Activated CD4-positive, alpha-beta T cell treated with anti-CD3 and anti-CD28 coated beads for 48 hours (primary cell): Measurements from ENCODE around the gene CRAMP1.

Experiments used
- DNase-seq: peaks from one replicate; pipeline ENCODE4 v3.0.0-alpha.2; 2020

The CRAMP1 gene

DNA sequence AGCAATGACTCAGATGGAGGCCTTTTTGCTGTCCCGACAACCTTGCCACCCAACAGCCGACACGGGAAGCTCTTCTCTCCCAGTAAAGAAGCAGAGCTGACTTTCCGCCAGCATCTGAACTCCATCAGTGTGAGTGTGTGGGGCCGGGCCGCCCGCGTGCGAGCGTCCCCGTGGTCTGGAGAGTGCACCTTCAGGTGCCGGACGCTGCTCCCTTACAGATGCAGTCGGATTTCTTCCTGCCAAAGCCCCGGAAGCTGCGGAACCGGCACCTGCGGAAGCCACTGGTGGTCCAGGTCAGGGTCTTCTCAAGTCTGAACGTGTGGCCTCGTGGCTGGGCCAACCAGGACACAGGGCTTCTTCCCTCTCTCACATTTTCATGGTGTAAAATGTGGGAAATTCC, 50.4 kb downstream of the CRAMP1 start:
- DNase-seq: no peak

GRCh38 chr16:1665829-1666228, 53.7 kb downstream of the CRAMP1 start:
- DNase-seq: no peak

DNA sequence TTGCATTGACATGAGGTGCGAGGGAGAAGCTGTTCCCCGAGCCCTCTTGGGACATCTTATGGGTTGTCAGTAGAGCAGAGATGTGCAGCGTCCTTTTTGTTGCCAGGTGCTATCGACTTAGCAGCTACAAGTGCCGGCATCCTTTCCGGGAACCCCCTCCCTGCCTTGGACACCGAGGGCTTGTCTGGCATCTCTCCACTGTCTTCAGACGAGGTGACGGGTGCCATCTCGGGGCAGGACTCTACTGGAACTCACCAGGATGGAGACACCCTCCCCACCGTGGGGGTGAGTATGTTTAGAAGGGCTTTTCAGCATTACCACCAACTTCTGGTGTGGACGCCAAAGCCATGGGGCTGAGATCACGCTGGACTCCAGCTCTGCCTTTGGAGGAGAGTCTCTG, 54.2 kb downstream of the CRAMP1 start:
- DNase-seq: no peak

DNA sequence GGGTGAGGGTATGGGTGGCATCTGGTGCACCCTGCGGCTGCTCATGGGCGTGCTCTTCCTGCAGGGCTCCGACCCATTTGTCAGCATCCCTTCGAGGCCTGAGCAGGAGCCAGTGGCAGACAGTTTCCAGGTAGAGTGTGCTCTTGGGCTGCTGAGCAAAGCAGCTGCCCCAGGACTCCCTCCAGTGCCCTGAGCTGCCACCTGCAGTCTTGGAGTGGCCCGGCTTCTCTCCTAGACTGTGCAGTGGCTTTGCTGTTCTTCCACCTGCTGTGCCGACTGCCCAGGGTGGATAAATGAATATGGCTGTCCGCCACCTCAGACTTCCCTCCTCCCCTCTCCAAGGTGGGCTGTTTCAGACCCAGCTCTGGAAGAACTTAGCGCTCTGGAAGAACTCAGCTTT, 55.1 kb downstream of the CRAMP1 start:
- DNase-seq: no peak

- DNase-seq: no peak
Observed at GRCh38 chr16:1667916-1668315, 55.8 kb downstream of the CRAMP1 start.

DNA sequence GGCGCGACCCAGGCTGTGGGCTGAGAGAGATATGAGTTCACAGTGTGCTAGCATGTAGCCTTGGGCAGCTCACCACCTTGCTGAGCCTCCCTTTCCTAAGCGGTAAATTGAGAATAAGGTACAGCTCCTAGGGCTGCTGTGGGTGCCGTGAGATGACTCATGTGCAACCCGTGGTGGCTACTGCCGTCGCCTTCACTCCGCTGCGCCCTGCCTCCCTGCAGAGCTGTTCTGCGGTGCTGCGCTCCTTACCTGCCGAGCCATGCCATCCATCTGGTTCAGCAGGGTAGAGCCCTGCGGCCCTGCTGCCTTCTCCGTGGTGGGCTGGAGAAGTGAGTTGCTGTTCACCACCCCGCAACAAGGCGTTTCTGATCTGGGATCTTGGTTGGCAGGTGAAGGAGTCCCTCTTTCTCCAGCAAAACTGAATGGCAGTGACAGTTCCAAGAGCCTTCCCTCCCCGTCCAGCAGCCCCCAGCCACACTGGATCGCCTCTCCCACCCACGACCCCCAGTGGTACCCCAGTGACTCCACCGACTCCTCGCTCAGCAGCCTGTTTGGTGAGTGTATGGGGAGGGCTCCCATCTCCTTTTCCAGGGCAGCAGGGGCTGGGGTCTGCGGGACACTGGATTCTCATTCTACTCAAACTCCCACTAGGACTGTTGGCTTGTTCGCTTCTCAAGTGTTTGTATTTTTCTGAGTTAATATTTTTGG, 56.6 kb downstream of the CRAMP1 start:
- no peak for DNase-seq

- no peak for DNase-seq
Observed at GRCh38 chr16:1669698-1670097, 57.5 kb downstream of the CRAMP1 start.

DNA sequence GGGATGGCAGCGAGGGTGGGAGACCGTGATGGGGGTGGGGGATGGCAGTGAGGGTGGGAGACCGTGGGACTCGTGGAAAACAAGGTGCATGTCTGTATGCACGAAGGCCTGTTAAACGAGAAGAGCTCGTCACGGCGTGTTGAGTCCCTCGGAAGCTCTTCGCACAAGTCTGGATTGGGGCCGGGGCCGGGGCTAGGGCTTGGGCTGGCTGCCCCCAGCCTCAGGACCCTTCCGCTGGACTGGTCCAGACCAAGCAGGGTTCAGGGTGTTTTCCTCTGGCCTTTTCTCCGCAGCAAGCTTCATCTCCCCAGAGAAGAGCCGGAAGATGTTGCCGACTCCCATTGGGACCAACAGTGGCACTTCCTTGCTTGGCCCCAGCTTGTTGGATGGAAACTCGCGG, 58.2 kb downstream of the CRAMP1 start:
- DNase-seq: no peak

DNA sequence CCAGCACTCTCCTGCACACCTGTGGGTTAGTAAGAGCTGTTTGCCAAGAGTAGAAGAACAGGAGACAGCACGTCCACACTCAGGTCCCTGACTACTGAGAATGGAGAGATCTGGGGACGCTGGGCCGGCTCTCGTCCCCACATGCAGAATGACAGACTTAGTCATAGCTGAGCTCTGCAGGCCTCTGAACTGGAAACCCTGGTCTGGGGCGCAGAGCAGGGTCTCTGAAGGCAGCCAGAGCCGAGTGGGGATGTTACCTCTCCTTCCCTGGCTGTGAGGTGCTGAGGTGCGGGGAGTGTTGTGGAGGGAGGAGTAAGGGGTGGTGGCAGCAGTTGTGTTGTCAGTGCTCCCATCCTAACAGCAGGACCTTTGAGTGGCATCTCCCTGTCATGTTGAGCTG, 58.7 kb downstream of the CRAMP1 start:
- no peak for DNase-seq

DNA sequence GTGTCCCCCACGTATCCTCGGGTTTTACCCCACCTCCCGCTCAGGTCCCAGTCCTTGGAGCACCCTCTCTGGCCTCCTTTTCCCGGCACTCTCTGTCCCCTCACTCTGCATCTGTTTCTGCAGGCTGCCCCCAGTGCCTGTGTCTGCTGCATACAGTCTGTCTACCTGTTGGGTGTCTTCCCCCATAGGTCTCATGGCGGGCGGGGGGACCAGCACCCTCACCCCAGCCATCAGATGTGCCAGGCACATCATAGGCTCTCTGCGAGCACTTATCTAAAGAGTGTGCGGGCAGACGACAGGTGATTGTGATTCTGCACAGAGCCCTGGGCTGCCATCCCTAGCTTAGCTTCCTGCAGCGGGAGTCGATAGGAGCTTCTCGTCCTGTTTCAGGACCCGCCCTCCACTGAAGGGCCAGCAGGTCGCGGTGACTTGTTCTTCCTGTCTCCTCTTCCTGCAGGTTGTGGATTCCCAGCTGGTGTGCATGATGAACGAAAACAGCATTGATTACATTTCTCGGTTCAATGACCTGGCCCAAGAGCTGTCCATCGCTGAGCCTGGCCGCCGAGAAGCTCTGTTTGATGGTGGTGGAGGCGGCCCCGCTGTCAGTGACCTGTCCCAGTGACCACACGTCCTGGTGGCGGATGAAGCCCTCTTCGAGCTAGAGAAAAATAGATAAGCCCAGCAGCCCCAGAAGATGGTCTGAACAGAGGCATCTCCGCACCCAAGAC, 61.4 kb downstream of the CRAMP1 start:
- no peak for DNase-seq

- DNase-seq: no peak
Observed at GRCh38 chr16:1674306-1674705, 62.1 kb downstream of the CRAMP1 start.

- no peak for DNase-seq
Observed at GRCh38 chr16:1674751-1675664, 62.8 kb downstream of the CRAMP1 start.

GRCh38 chr16:1676661-1677060, 64.5 kb downstream of the CRAMP1 start:
- no peak for DNase-seq

DNA sequence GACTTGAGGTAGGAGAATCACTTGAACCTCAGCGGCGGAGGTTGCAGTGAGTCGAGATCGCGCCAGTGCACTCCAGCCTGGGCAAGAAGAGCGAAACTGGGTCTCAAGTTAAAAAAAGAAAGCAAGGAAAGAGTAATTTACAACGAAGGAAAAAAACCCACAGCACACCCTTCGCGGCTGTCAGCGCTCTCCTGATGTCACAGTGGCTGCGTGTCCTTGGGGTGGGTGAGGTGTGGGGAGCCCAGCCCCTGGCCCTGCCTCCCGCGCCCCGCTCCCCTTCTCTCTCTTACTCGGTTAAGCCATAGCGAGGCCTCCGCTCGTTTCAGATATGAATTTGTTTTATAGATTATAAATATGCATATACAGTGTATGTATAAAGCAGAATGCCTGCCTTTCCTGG, 65.2 kb downstream of the CRAMP1 start:
- no peak for DNase-seq

DNA sequence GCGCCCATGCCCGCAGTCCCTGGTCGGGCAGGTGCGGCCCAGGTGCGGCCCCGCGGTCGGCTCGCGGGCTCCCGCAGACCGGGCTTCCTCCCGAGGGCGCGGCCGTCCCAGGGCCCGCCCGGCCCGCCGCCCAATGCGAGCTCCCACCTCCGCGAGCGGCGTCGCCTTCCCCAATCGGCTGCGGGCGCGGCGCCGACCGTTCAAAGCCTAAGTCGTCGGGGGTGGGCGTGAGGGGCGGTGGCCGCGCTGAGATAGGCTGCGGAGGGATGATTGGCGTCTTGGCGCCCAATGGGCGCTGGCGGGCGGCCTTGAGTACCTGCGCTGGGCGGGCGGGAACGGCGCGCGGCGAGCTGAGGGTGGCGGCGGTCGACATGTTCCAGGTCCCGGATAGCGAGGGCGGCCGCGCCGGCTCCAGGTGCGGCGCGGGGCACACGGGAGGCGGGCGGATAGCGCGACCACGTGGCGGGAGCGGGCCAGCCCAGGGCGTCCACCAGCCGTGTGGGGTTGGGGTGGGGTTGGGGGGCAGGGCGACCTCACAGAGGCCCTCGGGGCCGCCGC, 65.9 kb downstream of the CRAMP1 start, which contains the start of gene JPT2:
TSS of gene JPT2 (plus strand) at position 338 of the 558 bp plus-strand sequence. CDS start at position 372, 34 bp downstream.
- peak; percentile 98 for DNase-seq

DNA sequence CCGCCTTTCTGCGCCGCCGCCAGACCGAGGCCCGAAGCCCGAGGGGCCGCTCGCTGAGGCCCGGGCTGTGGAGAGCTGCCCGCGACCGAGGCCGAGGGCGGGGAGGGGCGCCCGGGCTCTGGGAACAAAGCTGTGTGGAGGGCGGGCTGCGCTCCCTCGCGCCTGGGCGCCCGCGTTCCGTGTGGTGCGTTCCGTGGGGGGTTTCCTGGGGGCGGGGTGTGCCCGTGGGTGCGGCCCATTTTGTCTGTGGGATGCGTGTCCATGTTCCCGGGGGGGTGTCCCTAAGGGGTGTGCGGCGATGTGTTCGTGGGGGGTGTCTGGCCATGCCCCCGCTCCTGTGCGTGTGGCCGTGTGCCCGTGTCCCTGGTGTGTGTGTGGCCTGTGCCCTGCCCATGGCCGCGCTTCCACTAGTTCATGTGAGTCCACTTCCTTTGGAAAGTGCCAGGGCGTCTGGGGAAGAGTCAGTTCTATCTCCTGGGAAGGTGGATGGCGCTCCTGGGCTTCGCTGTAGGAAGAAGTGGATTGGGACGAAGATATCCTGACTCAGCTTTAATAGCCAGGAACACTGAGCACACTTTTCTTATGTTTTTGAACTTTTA, 66.4 kb downstream of the CRAMP1 start:
- peak; percentile 60 for DNase-seq

DNA sequence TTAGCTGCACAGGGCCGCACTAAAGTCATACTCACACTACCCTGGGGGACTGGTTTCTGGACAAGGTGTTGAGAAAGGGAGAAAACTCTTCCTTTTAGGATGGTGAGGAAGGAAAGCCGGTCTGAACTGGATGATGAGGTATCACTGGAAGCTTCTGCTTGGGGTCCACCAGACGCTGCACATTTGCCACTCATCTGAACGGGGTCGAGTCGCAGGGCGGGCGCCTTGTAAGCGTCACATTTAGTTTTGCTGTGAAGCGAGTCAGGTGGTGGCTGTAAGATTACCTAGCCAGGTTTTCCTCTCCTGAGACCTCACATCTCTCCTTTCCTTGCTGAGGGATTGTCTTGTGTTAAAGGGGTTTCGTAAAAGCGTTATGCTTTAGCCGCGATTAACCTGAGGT, 68.2 kb downstream of the CRAMP1 start:
- DNase-seq: no peak

DNA sequence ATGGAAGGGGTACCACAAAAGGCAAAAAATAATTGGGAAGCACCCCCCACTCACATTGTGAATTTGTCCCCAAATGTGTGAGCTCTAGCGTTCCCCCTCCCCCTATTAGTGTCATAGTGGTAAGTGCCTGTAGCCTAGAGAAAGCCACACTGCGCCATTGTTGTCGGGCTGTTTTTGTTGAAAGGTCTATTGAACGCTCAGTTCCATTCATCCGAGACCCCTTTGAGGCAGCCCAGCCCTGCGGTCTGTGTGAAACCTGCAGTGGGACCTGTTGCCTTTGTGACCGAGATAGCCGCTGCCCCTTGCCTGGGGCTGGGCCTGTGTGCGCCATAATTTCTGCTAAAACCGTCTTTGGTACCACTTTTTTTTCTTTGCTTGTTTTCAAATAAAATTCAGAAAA, 68.9 kb downstream of the CRAMP1 start:
- no peak for DNase-seq

DNA sequence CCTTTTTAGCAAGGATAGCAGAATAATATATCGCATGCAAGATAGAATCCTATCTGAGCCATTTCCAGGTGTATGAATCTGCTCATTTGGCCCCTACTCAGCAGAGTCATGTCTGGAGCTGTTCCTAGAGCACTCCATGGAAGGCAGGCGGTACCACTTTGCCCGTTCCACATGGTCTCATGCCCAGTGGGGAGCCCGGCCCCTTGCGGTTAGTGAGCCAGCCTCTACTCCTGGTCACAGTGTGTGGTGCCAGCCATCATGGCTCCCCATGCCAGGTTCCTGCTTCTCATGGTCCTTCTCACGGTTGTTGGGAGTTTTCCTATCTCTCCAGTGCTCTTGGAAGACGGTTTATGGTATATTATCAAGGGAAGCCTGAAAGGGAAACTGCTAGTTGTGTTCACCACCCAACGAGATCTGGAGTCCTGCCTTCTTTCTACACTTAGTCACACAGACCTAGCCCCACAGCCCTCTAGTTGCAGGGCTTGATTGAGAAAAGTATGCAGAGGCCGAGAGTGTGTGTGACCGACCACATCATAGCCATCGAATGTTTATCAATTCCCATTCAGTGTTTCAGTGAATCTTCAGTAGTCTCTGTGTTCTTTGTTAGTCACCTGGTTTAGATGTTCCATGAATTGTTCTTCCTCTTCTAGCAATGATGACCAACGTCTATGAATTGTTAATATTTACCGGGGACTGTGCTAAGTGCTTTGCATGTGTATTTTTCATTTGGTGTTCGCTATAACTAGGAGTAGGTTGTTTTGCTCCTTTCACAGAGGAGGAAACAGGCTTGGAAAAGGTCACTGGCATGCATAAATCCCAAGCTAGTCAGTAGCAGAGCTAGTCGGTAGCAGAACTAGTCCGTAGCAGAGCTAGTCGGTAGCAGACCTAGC, 75.5 kb downstream of the CRAMP1 start:
- DNase-seq: no peak

- no peak for DNase-seq
Observed at GRCh38 chr16:1688807-1689560, 76.8 kb downstream of the CRAMP1 start.

DNA sequence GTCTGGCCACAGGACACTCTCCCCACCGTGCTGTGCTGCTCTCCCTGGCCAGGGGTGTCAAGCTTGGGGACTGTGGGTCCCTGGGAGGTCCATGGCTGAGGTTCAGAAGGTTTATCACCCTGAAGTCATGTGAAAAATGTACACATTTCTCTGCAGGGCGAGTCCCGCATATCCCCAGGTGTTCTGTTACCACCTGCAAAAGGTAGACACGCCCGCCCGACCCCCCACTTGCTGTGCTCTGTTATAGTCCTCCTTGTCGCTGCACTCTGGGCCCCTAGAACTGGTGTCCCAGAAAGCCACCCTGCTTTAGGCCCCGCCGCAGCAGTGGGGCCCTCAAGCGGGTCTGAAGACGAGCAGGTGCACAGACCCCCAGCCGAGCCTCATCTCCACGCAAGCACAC, 77.7 kb downstream of the CRAMP1 start:
- DNase-seq: no peak
